NT2/D1 (cell line): ENCODE results near the gene ZNF777.

ENCODE experiments used
- SUZ12 ChIP-seq: IDR thresholded peaks from 2 replicates; pipeline ENCODE4 v1.6.1; 2011; ENCODE audit not compliant: insufficient read length, insufficient read depth; ENCODE audit errors: extremely low read depth
- YY1 ChIP-seq: IDR thresholded peaks from 2 replicates; pipeline ENCODE4 v1.6.1; 2011; ENCODE audit not compliant: insufficient read length, insufficient read depth

DNA sequence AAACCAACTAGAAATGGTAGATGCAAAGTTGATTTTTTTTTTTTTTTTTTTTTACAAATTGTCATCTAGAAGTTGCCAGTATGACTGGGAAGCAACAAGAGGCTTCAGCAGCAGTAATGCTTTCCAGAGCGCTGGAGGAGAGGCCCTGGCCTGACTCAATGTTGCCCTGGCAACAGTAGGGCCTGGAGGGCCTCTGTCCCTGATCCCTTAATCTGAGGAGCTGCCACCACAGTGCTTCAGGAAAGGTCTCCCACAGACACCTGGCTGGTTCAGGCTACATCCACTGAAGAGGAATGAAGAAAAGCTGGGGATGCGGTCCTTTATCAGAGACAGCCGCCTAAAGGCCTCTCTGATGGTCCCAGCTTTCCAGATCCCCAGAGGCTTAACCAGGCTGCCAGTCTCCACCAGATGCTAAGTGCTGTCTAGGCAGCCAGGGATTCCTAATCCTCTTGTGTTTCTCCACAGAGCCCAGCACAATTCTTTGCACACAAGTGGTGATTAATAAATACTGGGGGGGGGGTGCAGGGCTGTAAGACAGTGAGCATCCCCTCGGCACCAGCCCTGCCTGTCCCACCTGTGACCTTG, 33.7 kb downstream of the ZNF777 start:
- no peak for TF ChIP-seq YY1
- no peak for TF ChIP-seq SUZ12
